HG03571 (cell line): Measurements from ENCODE around the gene SLC41A3.

ENCODE experiments used
- ATAC-seq: cut with Tn5 transposase; IDR thresholded peaks from one replicate; pipeline ENCODE4 v1.9.1; 2021; ENCODE audit not compliant: unreplicated experiment

The SLC41A3 gene

GRCh38 chr3:126083913-126084767, at the start of gene SLC41A3:
TSS of gene SLC41A3 (minus strand) at chr3:126084124. CDS start at chr3:126068219, 15,905 bp downstream.
- ATAC-seq: peak; percentile 97

- ATAC-seq: no peak
Measured at GRCh38 chr3:126133606-126134005, 49.7 kb upstream of the SLC41A3 start.

- no peak for ATAC-seq
Measured at GRCh38 chr3:126132751-126133511, 49.0 kb upstream of the SLC41A3 start.

- no peak for ATAC-seq
Measured at GRCh38 chr3:126131881-126132750, 48.2 kb upstream of the SLC41A3 start.

GRCh38 chr3:126130981-126131745, 47.2 kb upstream of the SLC41A3 start:
- ATAC-seq: no peak

- ATAC-seq: no peak
Measured at GRCh38 chr3:126130081-126130855, 46.3 kb upstream of the SLC41A3 start.

- no peak for ATAC-seq
Measured at GRCh38 chr3:126129398-126129891, 45.5 kb upstream of the SLC41A3 start.

- ATAC-seq: no peak
Measured at GRCh38 chr3:126128504-126129397, 44.8 kb upstream of the SLC41A3 start.

- ATAC-seq: no peak
Measured at GRCh38 chr3:126127904-126128303, 44.0 kb upstream of the SLC41A3 start.

GRCh38 chr3:126127452-126127851, 43.5 kb upstream of the SLC41A3 start:
- no peak for ATAC-seq

GRCh38 chr3:126126811-126127431, 43.0 kb upstream of the SLC41A3 start:
- ATAC-seq: no peak

GRCh38 chr3:126126286-126126685, 42.4 kb upstream of the SLC41A3 start:
- ATAC-seq: no peak

- no peak for ATAC-seq
Measured at GRCh38 chr3:126125781-126126251, 41.9 kb upstream of the SLC41A3 start.

- ATAC-seq: no peak
Measured at GRCh38 chr3:126125341-126125740, 41.4 kb upstream of the SLC41A3 start.

- ATAC-seq: no peak
Measured at GRCh38 chr3:126124896-126125295, 41.0 kb upstream of the SLC41A3 start.

GRCh38 chr3:126124148-126124868, 40.4 kb upstream of the SLC41A3 start:
- no peak for ATAC-seq

GRCh38 chr3:126121632-126122031, 37.7 kb upstream of the SLC41A3 start:
- ATAC-seq: no peak
